Measurements from ENCODE around the gene CHGA.
A peak's percentile ranks its signal among the peaks of the same experiment; 100 is the strongest.

The CHGA gene

GRCh38 chr14:92944976-92945375, 22.0 kb downstream of the CHGA start:
- no peak for DNase-seq (ENCODE audit: low read depth)

- no peak for DNase-seq (ENCODE audit: low read depth)
Observed at GRCh38 chr14:92945544-92945943, 22.6 kb downstream of the CHGA start.

- no peak for DNase-seq (ENCODE audit: low read depth)
Observed at GRCh38 chr14:92945959-92946846, 23.3 kb downstream of the CHGA start.

- DNase-seq (ENCODE audit: low read depth) = no peak
Observed at GRCh38 chr14:92946847-92947545, 24.0 kb downstream of the CHGA start.

GRCh38 chr14:92948647-92949046, 25.7 kb downstream of the CHGA start:
- DNase-seq (ENCODE audit: low read depth) = no peak

GRCh38 chr14:92949496-92950192, 26.7 kb downstream of the CHGA start:
- no peak for DNase-seq (ENCODE audit: low read depth)

- DNase-seq (ENCODE audit: low read depth) = no peak
Observed at GRCh38 chr14:92950193-92950540, 27.2 kb downstream of the CHGA start.

- DNase-seq (ENCODE audit: low read depth) = no peak
Observed at GRCh38 chr14:92950773-92951172, 27.8 kb downstream of the CHGA start.

GRCh38 chr14:92951261-92951660, 28.3 kb downstream of the CHGA start:
- no peak for DNase-seq (ENCODE audit: low read depth)

GRCh38 chr14:92951912-92952471, 29.0 kb downstream of the CHGA start:
- DNase-seq (ENCODE audit: low read depth) = peak; percentile 79

- DNase-seq (ENCODE audit: low read depth) = no peak
Observed at GRCh38 chr14:92952481-92953298, 29.7 kb downstream of the CHGA start.

GRCh38 chr14:92953526-92953925, 30.6 kb downstream of the CHGA start:
- DNase-seq (ENCODE audit: low read depth) = no peak

- DNase-seq (ENCODE audit: low read depth) = no peak
Observed at GRCh38 chr14:92954933-92955332, 32.0 kb downstream of the CHGA start.

- DNase-seq (ENCODE audit: low read depth) = no peak
Observed at GRCh38 chr14:92955381-92955780, 32.4 kb downstream of the CHGA start.

GRCh38 chr14:92956961-92957360, 34.0 kb downstream of the CHGA start:
- DNase-seq (ENCODE audit: low read depth) = no peak

GRCh38 chr14:92958373-92959188, 35.6 kb downstream of the CHGA start:
- DNase-seq (ENCODE audit: low read depth) = no peak

GRCh38 chr14:92959189-92959531, 36.2 kb downstream of the CHGA start:
- DNase-seq (ENCODE audit: low read depth) = no peak

GRCh38 chr14:92959761-92960680, 37.1 kb downstream of the CHGA start:
- DNase-seq (ENCODE audit: low read depth) = no peak

- DNase-seq (ENCODE audit: low read depth) = no peak
Observed at GRCh38 chr14:92960706-92961566, 38.0 kb downstream of the CHGA start.
